Gastrocnemius medialis (tissue), 4 donors: ENCODE measurements around the gene SETBP1.

ENCODE experiments used
- CTCF ChIP-seq, 5 experiments: fragments of 450-650 bp in 3 of 5; fragments of 200-600 bp in 2 of 5; sonication (generic) in 2 of 5; IDR thresholded peaks in 4 of 5; conservative IDR thresholded peaks in 1 of 5; 1 replicate in 4 of 5; 2 replicates in 1 of 5; pipeline ENCODE4 v1.5.1; 2016 to 2019; ENCODE audit warnings: antibody characterized with exemption in 5 of 5, mild to moderate bottlenecking in 3 of 5, moderate library complexity in 3 of 5
- POLR2A ChIP-seq, 2 donors: fragments of 450-650 bp; IDR thresholded peaks; one replicate each; pipeline ENCODE4 v1.6.1; 2017; ENCODE audit warnings: antibody characterized with exemption in 2 of 2, mild to moderate bottlenecking in 2 of 2, moderate library complexity in 2 of 2

- TF ChIP-seq CTCF (IDR thresholded peaks at IDR 0.05 in 4 of 5, conservative IDR thresholded peaks at IDR 0.05 in 1 of 5): no peak
- no peak for TF ChIP-seq POLR2A (IDR thresholded peaks at IDR 0.05)
Observed at GRCh38 chr18:44643004-44643403, 37.7 kb upstream of the SETBP1 start.
